Colonic mucosa (tissue), 4 donors: Measurements from ENCODE around the gene SLC12A4. TPM values are rescaled to one million over a fixed set of nuclear protein-coding genes. Genes with fewer than 3 reads are reported as not detected.

Source experiments
- DNase-seq: peaks from one replicate; pipeline ENCODE4 v3.0.0-alpha.2; 2020
- H3K27ac ChIP-seq: fragments of 200-600 bp; one replicate; pipeline ENCODE4 v1.8.0; 2021
- H3K27me3 ChIP-seq: fragments of 200-600 bp; one replicate; pipeline ENCODE4 v1.8.0; 2021
- H3K36me3 ChIP-seq: fragments of 200-600 bp; one replicate; pipeline ENCODE4 v1.8.0; 2021
- H3K4me1 ChIP-seq: fragments of 200-600 bp; one replicate; pipeline ENCODE4 v1.8.0; 2021; ENCODE audit warnings: mild to moderate bottlenecking
- H3K4me3 ChIP-seq: fragments of 200-600 bp; one replicate; pipeline ENCODE4 v1.8.0; 2021
- H3K9ac ChIP-seq, 2 donors: one replicate each; pipeline ENCODE4 v1.7.0; 2013; ENCODE audit warnings: control low read depth in 2 of 2, low read depth in 2 of 2, low read length in 2 of 2
- H3K9me3 ChIP-seq: fragments of 200-600 bp; one replicate; pipeline ENCODE4 v1.8.0; 2021
- CTCF ChIP-seq: fragments of 200-600 bp; IDR thresholded peaks from one replicate; pipeline ENCODE4 v1.8.0; 2022; ENCODE audit warnings: antibody characterized with exemption, mild to moderate bottlenecking
- intact Hi-C: fragments of 100-400 bp; cut with DNase I; formaldehyde crosslinking; loops from one replicate; pipeline ENCODE4 v1.14.1; 2022
- total RNA-seq, 2 donors: library from RNA; stranded (reverse); fragmentation: NEBNext Ultra II Directional in 1 of 2; extraction: Animal tissue kit (Norgen Biotek cat#: 25700) in 1 of 2; gene quantifications; one replicate each; pipeline ENCODE4 v1.2.1, GENCODE V29; 2021
- donor health status: healthy.
- donor health status: DM: no; HTN: no; CAD: no.
- donor health status: DM: no; HTN: no; CAD: no.

Gene SLC12A4
- total RNA-seq, 2 donors from 2014 or later, result 8.7 to 17.0 TPM

DNA sequence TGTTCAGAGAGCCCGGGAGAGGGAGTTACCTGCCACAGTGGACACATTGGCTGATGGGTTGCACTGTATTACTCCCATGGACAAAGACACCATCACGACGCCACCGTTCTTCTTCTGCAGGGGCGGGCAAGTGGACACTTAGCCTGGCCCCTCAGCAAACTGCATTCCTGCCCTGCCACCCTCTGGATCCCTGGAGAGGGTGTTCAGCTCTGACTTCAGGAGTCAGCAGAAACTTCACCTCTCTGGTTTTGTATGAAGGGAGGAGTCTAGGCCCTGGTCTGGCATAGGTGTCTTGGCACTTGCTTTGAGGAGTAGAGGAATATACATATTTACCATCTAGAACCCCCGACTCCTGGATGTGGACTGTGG, 21.6 kb upstream of the SLC12A4 start:
- Histone ChIP-seq H3K9ac (no peak overlapping the region), H3K36me3 (no peaks in the 10 kb centered on the region), H3K4me3 (no peak overlapping the region), H3K27me3 (no peaks in the 10 kb centered on the region), H3K9me3 (no peaks in the 10 kb centered on the region), H3K27ac (no peak overlapping the region), H3K4me1 (peaks cover 7% of the 10 kb centered on the region)
- intact Hi-C loops, result loop anchor here (5.0 to 10.0 kb wide), 2 partner anchors 52 to 245 kb away; partner anchors contain the start of gene ESRP2
- no peak for TF ChIP-seq CTCF
- no peak for DNase-seq

GRCh38 chr16:67989322-67990017, 21.0 kb upstream of the SLC12A4 start:
- H3K4me3 ChIP-seq, result no peak overlapping the region
- H3K27me3 ChIP-seq, result no peaks in the 10 kb centered on the region
- H3K36me3 ChIP-seq, result no peaks in the 10 kb centered on the region
- H3K9me3 ChIP-seq, result no peaks in the 10 kb centered on the region
- no peak for TF ChIP-seq CTCF
- peaks cover 12% of the 10 kb centered on the region for H3K4me1 ChIP-seq
- no peak overlapping the region for H3K27ac ChIP-seq
- DNase-seq, result no peak
- H3K9ac ChIP-seq, result no peak overlapping the region
- intact Hi-C loops, result loop anchor here (5.0 to 10.0 kb wide), 2 partner anchors 53 to 245 kb away; partner anchors contain the start of gene ESRP2

DNA sequence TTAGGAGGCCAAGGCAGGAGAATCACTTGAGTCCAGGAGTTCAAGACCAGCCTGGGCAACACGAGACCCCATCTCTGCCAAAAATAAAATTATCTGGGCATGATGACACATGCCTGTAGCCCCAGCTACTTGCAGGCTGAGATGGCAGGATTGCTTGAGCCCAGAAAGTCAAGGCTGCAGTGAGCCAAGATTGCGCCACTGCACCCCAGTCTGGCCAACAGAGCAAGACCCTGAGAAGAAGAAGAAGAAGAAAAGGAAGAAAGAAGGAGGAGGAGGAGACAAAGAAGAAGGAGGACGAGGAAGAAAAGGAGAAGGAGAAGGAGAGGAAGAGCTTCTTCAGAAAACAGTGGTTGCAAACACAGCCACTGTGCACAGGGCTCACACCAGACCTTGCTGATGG, 20.2 kb upstream of the SLC12A4 start:
- H3K4me1 ChIP-seq, result peaks cover 10% of the 10 kb centered on the region
- no peak for TF ChIP-seq CTCF
- no peak overlapping the region for H3K27ac ChIP-seq
- DNase-seq, result no peak
- no peaks in the 10 kb centered on the region for H3K27me3 ChIP-seq
- no peak overlapping the region for H3K9ac ChIP-seq
- intact Hi-C loops, result no loop called here
- no peaks in the 10 kb centered on the region for H3K9me3 ChIP-seq
- no peaks in the 10 kb centered on the region for H3K36me3 ChIP-seq
- no peak overlapping the region for H3K4me3 ChIP-seq

GRCh38 chr16:67987460-67988160, 19.2 kb upstream of the SLC12A4 start:
- intact Hi-C loops, result no loop called here

GRCh38 chr16:67986949-67987348, 18.5 kb upstream of the SLC12A4 start:
- TF ChIP-seq CTCF, result no peak
- H3K27ac ChIP-seq, result no peak overlapping the region
- peaks cover 7% of the 10 kb centered on the region for H3K4me1 ChIP-seq
- no peak overlapping the region for H3K9ac ChIP-seq
- DNase-seq, result no peak
- H3K4me3 ChIP-seq, result no peak overlapping the region
- H3K9me3 ChIP-seq, result no peaks in the 10 kb centered on the region
- no peaks in the 10 kb centered on the region for H3K27me3 ChIP-seq
- H3K36me3 ChIP-seq, result no peaks in the 10 kb centered on the region
- intact Hi-C loops, result no loop called here

More at GRCh38 chr16:67987460-67988160, 19.2 kb upstream of the SLC12A4 start:
- H3K9me3 ChIP-seq, result no peaks in the 10 kb centered on the region
- no peaks in the 10 kb centered on the region for H3K27me3 ChIP-seq
- peaks cover 7% of the 10 kb centered on the region for H3K4me1 ChIP-seq
- no peak overlapping the region for H3K4me3 ChIP-seq
- no peak for TF ChIP-seq CTCF
- H3K9ac ChIP-seq, result peak overlapping the region in 1 of 2 donors; percentile 26
- H3K36me3 ChIP-seq, result no peaks in the 10 kb centered on the region
- no peak overlapping the region for H3K27ac ChIP-seq
- no peak for DNase-seq
